ENCODE results near the gene UBR3. TPM values are rescaled to one million over a fixed set of nuclear protein-coding genes. Genes with fewer than 3 reads are reported as not detected.
"Not testable (repeated sequence)": the region's sequence is repeated elsewhere in the genome, so short reads cannot be mapped to it uniquely, and the experiment has no call there.

Gene UBR3
- total RNA-seq, 1 donor from 2014 or later: 35.6 TPM

- TF ChIP-seq, protein P1, sequence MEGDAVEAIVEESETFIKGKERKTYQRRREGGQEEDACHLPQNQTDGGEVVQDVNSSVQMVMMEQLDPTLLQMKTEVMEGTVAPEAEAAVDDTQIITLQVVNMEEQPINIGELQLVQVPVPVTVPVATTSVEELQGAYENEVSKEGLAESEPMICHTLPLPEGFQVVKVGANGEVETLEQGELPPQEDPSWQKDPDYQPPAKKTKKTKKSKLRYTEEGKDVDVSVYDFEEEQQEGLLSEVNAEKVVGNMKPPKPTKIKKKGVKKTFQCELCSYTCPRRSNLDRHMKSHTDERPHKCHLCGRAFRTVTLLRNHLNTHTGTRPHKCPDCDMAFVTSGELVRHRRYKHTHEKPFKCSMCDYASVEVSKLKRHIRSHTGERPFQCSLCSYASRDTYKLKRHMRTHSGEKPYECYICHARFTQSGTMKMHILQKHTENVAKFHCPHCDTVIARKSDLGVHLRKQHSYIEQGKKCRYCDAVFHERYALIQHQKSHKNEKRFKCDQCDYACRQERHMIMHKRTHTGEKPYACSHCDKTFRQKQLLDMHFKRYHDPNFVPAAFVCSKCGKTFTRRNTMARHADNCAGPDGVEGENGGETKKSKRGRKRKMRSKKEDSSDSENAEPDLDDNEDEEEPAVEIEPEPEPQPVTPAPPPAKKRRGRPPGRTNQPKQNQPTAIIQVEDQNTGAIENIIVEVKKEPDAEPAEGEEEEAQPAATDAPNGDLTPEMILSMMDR (IDR thresholded peaks at IDR 0.05): no peak
- DNase-seq (no peak), ATAC-seq (ENCODE audit: low read depth) (no peak)
- Mint-ChIP-seq H3K36me3 (ENCODE audit: low read depth) (peaks cover 76% of the 10 kb centered on the region), H3K27me3 (no peaks in the 10 kb centered on the region), H3K9me3 (no peaks in the 10 kb centered on the region), H3K4me1 (peaks cover 4% of the 10 kb centered on the region), H3K27ac (no peak overlapping the region), H3K4me3 (no peak overlapping the region)
- ChIA-PET POLR2A (interaction anchor here (0.9 to 1.3 kb wide), 2 partner anchors 8 to 16 kb away, joined by 3 to 6 read pairs; partner anchors contain the start of gene METTL5), CTCF (interaction anchor here (0.6 to 1.0 kb wide), 2 partner anchors 9 to 13 kb away, joined by 3 read pairs; partner anchors contain the start of gene METTL5)
- intact Hi-C loops (cut with micrococcal nuclease): no loop called here
Measured at GRCh38 chr2:169815849-169816248, 11.4 kb upstream of the UBR3 start.

DNA sequence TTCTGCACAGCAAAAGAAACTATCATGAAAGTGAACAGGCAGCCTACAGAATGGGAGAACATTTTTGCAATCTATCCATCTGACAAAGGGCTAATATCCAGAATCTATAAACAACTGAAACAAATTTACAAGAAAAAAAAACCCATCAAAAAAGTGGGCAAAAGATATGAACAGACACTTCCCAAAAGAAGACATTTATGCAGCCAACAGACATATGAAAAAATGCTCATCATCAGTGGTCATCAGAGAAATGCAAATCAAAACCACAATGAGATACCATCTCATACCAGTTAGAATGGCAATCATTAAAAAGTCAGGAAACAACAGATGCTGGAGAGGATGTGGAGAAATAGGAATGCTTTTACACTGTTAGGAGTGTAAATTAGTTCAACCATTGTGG lies 10.3 kb upstream of the UBR3 start:
- H3K36me3 Mint-ChIP-seq (ENCODE audit: low read depth): peaks cover 74% of the 10 kb centered on the region
- ATAC-seq (ENCODE audit: low read depth); POLR2A ChIA-PET; H3K4me3 Mint-ChIP-seq; DNase-seq; H3K9me3 Mint-ChIP-seq; H3K27ac Mint-ChIP-seq; H3K27me3 Mint-ChIP-seq; H3K4me1 Mint-ChIP-seq; CTCF ChIA-PET; intact Hi-C loops (cut with micrococcal nuclease): not testable (repeated sequence)

DNA sequence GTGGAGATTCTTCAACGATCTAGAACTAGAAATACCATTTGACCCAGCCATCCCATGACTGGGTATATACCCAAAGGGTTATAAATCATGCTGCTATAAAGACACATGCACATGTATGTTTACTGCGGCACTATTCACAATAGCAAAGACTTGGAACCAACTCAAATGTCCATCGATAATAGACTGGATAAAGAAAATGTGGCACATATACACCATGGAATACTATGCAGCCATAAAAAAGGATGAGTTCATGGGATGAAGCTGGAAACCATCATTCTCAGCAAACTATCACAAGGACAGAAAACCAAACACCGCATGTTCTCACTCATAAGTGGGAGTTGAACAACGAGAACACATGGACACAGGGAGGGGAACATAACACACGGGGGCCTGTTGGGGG lies 9.9 kb upstream of the UBR3 start:
- H3K27me3 Mint-ChIP-seq; intact Hi-C loops (cut with micrococcal nuclease); H3K27ac Mint-ChIP-seq; H3K9me3 Mint-ChIP-seq; H3K4me3 Mint-ChIP-seq; ATAC-seq (ENCODE audit: low read depth); POLR2A ChIA-PET; CTCF ChIA-PET; DNase-seq: not testable (repeated sequence)
- Mint-ChIP-seq H3K4me1 (peaks cover 11% of the 10 kb centered on the region), H3K36me3 (ENCODE audit: low read depth) (peaks cover 70% of the 10 kb centered on the region)

DNA sequence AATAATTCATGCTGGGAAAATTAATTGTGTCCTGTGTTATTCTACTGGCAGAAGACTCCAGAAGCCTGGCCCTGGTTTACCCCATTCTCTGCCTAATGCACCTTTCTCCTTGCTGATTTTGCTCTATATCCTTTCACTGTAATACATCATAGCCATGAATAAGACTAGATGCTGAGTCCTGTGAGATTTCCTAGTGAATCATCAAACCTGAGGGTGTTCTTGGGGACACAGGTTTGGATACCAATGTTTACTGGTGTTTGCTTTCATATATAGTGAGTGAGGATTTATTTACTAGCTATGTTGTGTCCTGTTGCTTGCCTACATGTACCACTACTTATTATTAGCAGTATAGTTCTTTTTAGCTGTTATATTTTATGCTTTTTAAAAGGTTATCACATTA lies 9.0 kb upstream of the UBR3 start:
- POLR2A ChIA-PET: interaction anchor here (0.6 kb wide), 1 partner anchor 1621 kb away, joined by 6 read pairs; no protein-coding TSS in a partner anchor

DNA sequence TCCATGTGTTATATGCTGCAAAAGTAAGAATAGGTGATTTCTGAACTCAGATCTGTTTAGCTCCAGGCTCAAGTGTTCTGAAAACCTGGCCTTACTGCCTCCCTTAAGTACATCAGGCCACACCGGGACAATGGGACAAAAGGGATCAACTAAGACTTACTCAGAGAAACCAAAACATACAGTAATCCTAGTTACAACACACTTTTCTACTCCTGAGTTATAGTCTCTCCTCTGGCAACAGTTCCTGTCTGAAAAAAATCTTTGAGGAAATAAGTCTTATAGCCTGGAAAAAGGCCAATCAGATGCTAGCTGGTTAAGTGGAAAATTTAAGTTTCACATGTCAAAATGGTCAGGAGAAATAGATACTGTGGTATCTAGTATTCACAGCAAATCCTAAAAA lies 8.1 kb upstream of the UBR3 start:
- DNase-seq: no peak
- CTCF ChIA-PET: no interaction called here
- peaks cover 64% of the 10 kb centered on the region for H3K36me3 Mint-ChIP-seq (ENCODE audit: low read depth)

More for the DNA sequence above, 9.0 kb upstream of the UBR3 start:
- Mint-ChIP-seq H3K4me3 (no peak overlapping the region), H3K27ac (no peak overlapping the region), H3K4me1 (peaks cover 20% of the 10 kb centered on the region), H3K9me3 (no peaks in the 10 kb centered on the region), H3K27me3 (no peaks in the 10 kb centered on the region), H3K36me3 (ENCODE audit: low read depth) (peaks cover 67% of the 10 kb centered on the region)
- CTCF ChIA-PET: no interaction called here
- intact Hi-C loops (cut with micrococcal nuclease): no loop called here
- TF ChIP-seq, protein P1 (IDR thresholded peaks at IDR 0.05): no peak
- DNase-seq (no peak), ATAC-seq (ENCODE audit: low read depth) (no peak)

DNA sequence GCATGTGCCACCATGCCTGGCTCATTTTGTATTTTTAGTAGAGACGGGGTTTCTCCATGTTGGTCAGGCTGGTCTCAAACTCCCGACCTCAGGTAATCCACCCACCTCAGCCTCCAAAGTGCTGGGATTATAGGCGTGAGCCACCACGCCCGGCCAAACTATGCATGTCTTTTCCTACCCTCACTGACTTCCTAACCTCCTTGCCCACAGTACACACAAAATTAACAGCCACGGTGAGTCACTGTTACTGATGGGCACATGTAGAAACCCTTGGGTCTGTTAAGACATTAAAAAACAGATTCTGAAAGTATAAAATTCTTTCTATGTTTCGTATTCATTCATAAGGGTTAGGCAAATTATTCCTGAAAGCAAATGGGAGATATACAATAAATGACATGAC lies 7.2 kb upstream of the UBR3 start:
- intact Hi-C loops (cut with micrococcal nuclease); POLR2A ChIA-PET; CTCF ChIA-PET; DNase-seq; ATAC-seq (ENCODE audit: low read depth); H3K9me3 Mint-ChIP-seq; H3K27ac Mint-ChIP-seq; H3K27me3 Mint-ChIP-seq; H3K4me3 Mint-ChIP-seq: not testable (repeated sequence)
- peaks cover 36% of the 10 kb centered on the region for H3K4me1 Mint-ChIP-seq
- H3K36me3 Mint-ChIP-seq (ENCODE audit: low read depth): peaks cover 63% of the 10 kb centered on the region

More for the DNA sequence above, 8.1 kb upstream of the UBR3 start:
- intact Hi-C loops (cut with micrococcal nuclease): no loop called here
- Mint-ChIP-seq H3K27me3 (no peaks in the 10 kb centered on the region), H3K9me3 (no peaks in the 10 kb centered on the region), H3K4me1 (peaks cover 28% of the 10 kb centered on the region), H3K27ac (peak overlapping the region; percentile 30), H3K4me3 (no peak overlapping the region)
- POLR2A ChIA-PET: no interaction called here
- no peak for ATAC-seq (ENCODE audit: low read depth)
- TF ChIP-seq, protein P1 (IDR thresholded peaks at IDR 0.05): no peak

- CTCF ChIA-PET: no interaction called here
- Mint-ChIP-seq H3K36me3 (ENCODE audit: low read depth) (peaks cover 45% of the 10 kb centered on the region), H3K4me3 (no peak overlapping the region), H3K27me3 (no peaks in the 10 kb centered on the region), H3K9me3 (no peaks in the 10 kb centered on the region), H3K27ac (no peak overlapping the region), H3K4me1 (peaks cover 38% of the 10 kb centered on the region)
- ATAC-seq (ENCODE audit: low read depth): no peak
- intact Hi-C loops (cut with micrococcal nuclease): no loop called here
- TF ChIP-seq, protein P1 (IDR thresholded peaks at IDR 0.05): no peak
- no peak for DNase-seq
- POLR2A ChIA-PET: no interaction called here
Measured at GRCh38 chr2:169822036-169822435, 5.2 kb upstream of the UBR3 start.

Data from activated B cell treated with CpG ODN at 0.5 μM for 24 hours (primary cell).